Activated T-helper 17 cell treated with anti-CD3 and anti-CD28 coated beads, Interleukin-2, amount 50 U/mL, for 72 hours (primary cell): Measurements from ENCODE around the gene FAM210A. TPM values are rescaled to one million over a fixed set of nuclear protein-coding genes. Genes with fewer than 3 reads are reported as not detected.
"Not testable (repeated sequence)": the region's sequence is repeated elsewhere in the genome, so short reads cannot be mapped to it uniquely, and the experiment has no call there.

Experiments used
- ATAC-seq: fragments of 150-1000 bp; cut with Tn5 transposase; replicated peaks from 2 replicates; pipeline ENCODE4 v1.10.0; 2021; ENCODE audit warnings: mild to moderate bottlenecking, moderate library complexity
- H3K27ac Mint-ChIP-seq: one replicate; pipeline ENCODE4 v1.8.0; 2022; ENCODE audit warnings: mixed read lengths
- H3K27me3 Mint-ChIP-seq: one replicate; pipeline ENCODE4 v1.8.0; 2022; ENCODE audit warnings: mixed read lengths
- H3K36me3 Mint-ChIP-seq: one replicate; pipeline ENCODE4 v1.8.0; 2022; ENCODE audit warnings: low read depth, mild to moderate bottlenecking, mixed read lengths
- H3K4me1 Mint-ChIP-seq: one replicate; pipeline ENCODE4 v1.8.0; 2022; ENCODE audit warnings: mixed read lengths
- H3K4me3 Mint-ChIP-seq: one replicate; pipeline ENCODE4 v1.8.0; 2022; ENCODE audit warnings: mild to moderate bottlenecking, mixed read lengths
- H3K9me3 Mint-ChIP-seq: one replicate; pipeline ENCODE4 v1.8.0; 2022; ENCODE audit warnings: mixed read lengths
- total RNA-seq, 2 donors: library from RNA; stranded (reverse); gene quantifications; one replicate each; pipeline ENCODE4 v1.2.3, GENCODE V29; 2022

FAM210A gene
- total RNA-seq: 100 to 1,000 TPM in 1 of 2 donors, 10 to 100 TPM in 1; 58.8 to 101 TPM

GRCh38 chr18:13726232-13726971 lies at the start of gene FAM210A, which contains the start of gene RNMT:
Gene FAM210A, minus strand, starts transcription at chr18:13726558. Its CDS starts 44,481 bp downstream, at chr18:13682077.
Gene RNMT, plus strand, starts transcription at chr18:13726673. Its CDS starts 4,845 bp downstream, at chr18:13731518.
- peak; percentile 97 for ATAC-seq
- H3K9me3 Mint-ChIP-seq: no peaks in the 10 kb centered on the region
- peaks cover 31% of the 10 kb centered on the region for H3K4me1 Mint-ChIP-seq
- peak within 1 kb of the TSS; percentile 85 for H3K4me3 Mint-ChIP-seq
- peak within 1 kb of the TSS; percentile 84 for H3K27ac Mint-ChIP-seq
- peaks cover 97% of the 10 kb centered on the region for H3K36me3 Mint-ChIP-seq
- no peaks in the 10 kb centered on the region for H3K27me3 Mint-ChIP-seq

- Mint-ChIP-seq H3K4me1 (no peaks in the 10 kb centered on the region), H3K9me3 (peaks cover 4% of the 10 kb centered on the region), H3K4me3 (no peak overlapping the region), H3K27ac (no peak overlapping the region), H3K36me3 (no peaks in the 10 kb centered on the region), H3K27me3 (peaks cover 11% of the 10 kb centered on the region)
- ATAC-seq: no peak
These were observed 48.7 kb upstream of the FAM210A start for GRCh38 chr18:13775058-13775457.

GRCh38 chr18:13762690-13763439 lies 36.5 kb upstream of the FAM210A start:
- no peaks in the 10 kb centered on the region for H3K27me3 Mint-ChIP-seq
- H3K4me1 Mint-ChIP-seq: no peaks in the 10 kb centered on the region
- H3K9me3 Mint-ChIP-seq: peaks cover 31% of the 10 kb centered on the region
- H3K4me3 Mint-ChIP-seq: no peak overlapping the region
- H3K36me3 Mint-ChIP-seq: peaks cover 67% of the 10 kb centered on the region
- H3K27ac Mint-ChIP-seq: no peak overlapping the region
- no peak for ATAC-seq

GRCh38 chr18:13760047-13760446 lies 33.7 kb upstream of the FAM210A start:
- Mint-ChIP-seq H3K27ac (no peak overlapping the region), H3K27me3 (no peaks in the 10 kb centered on the region), H3K4me1 (no peaks in the 10 kb centered on the region), H3K9me3 (peaks cover 17% of the 10 kb centered on the region), H3K36me3 (peaks cover 94% of the 10 kb centered on the region), H3K4me3 (no peak overlapping the region)
- ATAC-seq: no peak

GRCh38 chr18:13758622-13759021 lies 32.3 kb upstream of the FAM210A start:
- H3K4me3 Mint-ChIP-seq: no peak overlapping the region
- ATAC-seq: no peak
- no peaks in the 10 kb centered on the region for H3K27me3 Mint-ChIP-seq
- no peaks in the 10 kb centered on the region for H3K4me1 Mint-ChIP-seq
- peaks cover 97% of the 10 kb centered on the region for H3K36me3 Mint-ChIP-seq
- H3K9me3 Mint-ChIP-seq: peaks cover 6% of the 10 kb centered on the region
- H3K27ac Mint-ChIP-seq: no peak overlapping the region

- H3K4me1 Mint-ChIP-seq: no peaks in the 10 kb centered on the region
- peaks cover 98% of the 10 kb centered on the region for H3K36me3 Mint-ChIP-seq
- H3K4me3 Mint-ChIP-seq: no peak overlapping the region
- no peak overlapping the region for H3K27ac Mint-ChIP-seq
- no peak for ATAC-seq
- H3K27me3 Mint-ChIP-seq: no peaks in the 10 kb centered on the region
- H3K9me3 Mint-ChIP-seq: no peaks in the 10 kb centered on the region
These were observed 30.3 kb upstream of the FAM210A start for GRCh38 chr18:13756671-13757070.

GRCh38 chr18:13756261-13756660 lies 29.9 kb upstream of the FAM210A start:
- no peak for ATAC-seq
- Mint-ChIP-seq H3K9me3 (no peaks in the 10 kb centered on the region), H3K4me3 (no peak overlapping the region), H3K27ac (no peak overlapping the region), H3K27me3 (no peaks in the 10 kb centered on the region), H3K36me3 (peaks cover 98% of the 10 kb centered on the region), H3K4me1 (no peaks in the 10 kb centered on the region)

- H3K9me3 Mint-ChIP-seq: not testable (repeated sequence)
These were observed 25.2 kb upstream of the FAM210A start for GRCh38 chr18:13751599-13751998.

GRCh38 chr18:13746633-13747032 lies 20.3 kb upstream of the FAM210A start:
- H3K4me1 Mint-ChIP-seq: peaks cover 10% of the 10 kb centered on the region
- peaks cover 98% of the 10 kb centered on the region for H3K36me3 Mint-ChIP-seq
- ATAC-seq: no peak
- no peak overlapping the region for H3K27ac Mint-ChIP-seq
- no peak overlapping the region for H3K4me3 Mint-ChIP-seq
- no peaks in the 10 kb centered on the region for H3K27me3 Mint-ChIP-seq
- H3K9me3 Mint-ChIP-seq: no peaks in the 10 kb centered on the region

More at GRCh38 chr18:13751599-13751998, 25.2 kb upstream of the FAM210A start:
- not testable (repeated sequence) for H3K4me3 Mint-ChIP-seq, H3K27me3 Mint-ChIP-seq, H3K27ac Mint-ChIP-seq, H3K4me1 Mint-ChIP-seq, ATAC-seq
- peaks cover 100% of the 10 kb centered on the region for H3K36me3 Mint-ChIP-seq

- no peaks in the 10 kb centered on the region for H3K27me3 Mint-ChIP-seq
- no peak overlapping the region for H3K27ac Mint-ChIP-seq
- no peak for ATAC-seq
- H3K4me3 Mint-ChIP-seq: no peak overlapping the region
- no peaks in the 10 kb centered on the region for H3K9me3 Mint-ChIP-seq
- H3K4me1 Mint-ChIP-seq: peaks cover 10% of the 10 kb centered on the region
- peaks cover 98% of the 10 kb centered on the region for H3K36me3 Mint-ChIP-seq
These were observed 19.3 kb upstream of the FAM210A start for GRCh38 chr18:13745696-13746095.

- Mint-ChIP-seq H3K27me3 (no peaks in the 10 kb centered on the region), H3K4me3 (no peak overlapping the region), H3K4me1 (no peaks in the 10 kb centered on the region), H3K27ac (no peak overlapping the region), H3K36me3 (peaks cover 99% of the 10 kb centered on the region), H3K9me3 (no peaks in the 10 kb centered on the region)
- no peak for ATAC-seq
These were observed 9.3 kb upstream of the FAM210A start for GRCh38 chr18:13735681-13736080.

- Mint-ChIP-seq H3K27ac (peak overlapping the region; percentile 21), H3K9me3 (no peaks in the 10 kb centered on the region), H3K4me3 (peak overlapping the region; percentile 41), H3K27me3 (no peaks in the 10 kb centered on the region), H3K36me3 (peaks cover 96% of the 10 kb centered on the region), H3K4me1 (peaks cover 18% of the 10 kb centered on the region)
- ATAC-seq: no peak
These were observed 4.1 kb upstream of the FAM210A start for GRCh38 chr18:13730481-13730880.

GRCh38 chr18:13726972-13727331 lies 594 bp upstream of the FAM210A start:
- Mint-ChIP-seq H3K4me1 (peaks cover 31% of the 10 kb centered on the region), H3K27me3 (no peaks in the 10 kb centered on the region), H3K36me3 (peaks cover 97% of the 10 kb centered on the region), H3K27ac (peak overlapping the region; percentile 84), H3K9me3 (no peaks in the 10 kb centered on the region), H3K4me3 (peak overlapping the region; percentile 85)
- ATAC-seq: peak; percentile 38

- H3K27me3 Mint-ChIP-seq: no peaks in the 10 kb centered on the region
- H3K36me3 Mint-ChIP-seq: peaks cover 97% of the 10 kb centered on the region
- peak overlapping the region; percentile 84 for H3K27ac Mint-ChIP-seq
- H3K9me3 Mint-ChIP-seq: no peaks in the 10 kb centered on the region
- peak overlapping the region; percentile 85 for H3K4me3 Mint-ChIP-seq
- peaks cover 36% of the 10 kb centered on the region for H3K4me1 Mint-ChIP-seq
- ATAC-seq: no peak
These were observed 659 bp downstream of the FAM210A start for GRCh38 chr18:13725566-13726231.
